Measurements from ENCODE around the gene TIMM13. TPM values are rescaled to one million over a fixed set of nuclear protein-coding genes. Genes with fewer than 3 reads are reported as not detected.

The TIMM13 gene
- total and polyA plus RNA-seq, 5 donors = 69.6 to 91.2 (median 74.1) TPM

DNA sequence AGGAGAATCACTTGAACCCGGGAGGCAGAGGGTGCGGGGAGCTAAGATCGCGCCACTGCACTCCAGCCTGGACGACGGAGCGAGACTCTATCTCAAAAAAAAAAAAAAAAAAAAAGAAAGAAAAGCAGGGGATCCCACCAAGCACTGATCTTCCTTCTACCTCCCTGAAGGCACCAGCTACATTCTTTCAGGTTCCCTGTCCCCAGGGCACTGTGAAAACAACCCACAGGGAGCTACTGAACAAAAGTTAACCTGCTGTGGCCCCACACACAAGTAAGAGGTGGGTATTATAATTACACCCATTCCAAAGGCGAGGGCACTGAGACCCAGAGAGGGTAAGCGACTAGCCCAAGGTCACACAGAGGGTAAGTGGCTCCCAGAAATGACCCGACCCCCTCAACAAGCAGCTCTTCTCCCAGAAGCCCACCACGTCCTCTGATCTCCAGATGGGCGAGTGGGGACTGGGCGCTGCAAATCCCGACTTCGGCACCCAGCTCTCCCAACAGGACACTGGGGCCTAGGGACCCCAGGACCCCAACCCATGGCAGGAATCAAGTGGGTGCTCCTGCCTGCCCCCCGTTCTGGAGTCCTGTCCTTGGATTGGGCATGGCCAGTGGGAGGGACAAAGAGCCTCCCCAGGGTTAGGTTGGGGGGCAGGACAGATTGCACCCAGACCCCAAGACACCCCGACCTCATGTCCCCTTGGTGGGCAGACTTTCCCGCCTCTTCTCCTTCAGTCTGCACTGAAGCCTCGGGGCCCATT lies 27.0 kb upstream of the TIMM13 start:
- 91% methylated on average over 19 of the region's 19 CpGs for WGBS
- no peaks in the 10 kb centered on the region for H3K9me3 ChIP-seq (ENCODE audit: control insufficient read depth, low read length)
- ATAC-seq (no peak), DNase-seq (peak in 1 of 3 donors; percentile 31)
- no peak overlapping the region for H3K27ac ChIP-seq (ENCODE audit: low read length)
- H3K4me1 ChIP-seq (ENCODE audit: control insufficient read depth, insufficient read depth, low read length) = no peaks in the 10 kb centered on the region
- H3K27me3 ChIP-seq (ENCODE audit: control insufficient read depth, insufficient read depth) = no peaks in the 10 kb centered on the region
- intact Hi-C loops (cut with DNase I) = no loop called here
- H3K4me3 ChIP-seq (ENCODE audit: low read length) = no peak overlapping the region

DNA sequence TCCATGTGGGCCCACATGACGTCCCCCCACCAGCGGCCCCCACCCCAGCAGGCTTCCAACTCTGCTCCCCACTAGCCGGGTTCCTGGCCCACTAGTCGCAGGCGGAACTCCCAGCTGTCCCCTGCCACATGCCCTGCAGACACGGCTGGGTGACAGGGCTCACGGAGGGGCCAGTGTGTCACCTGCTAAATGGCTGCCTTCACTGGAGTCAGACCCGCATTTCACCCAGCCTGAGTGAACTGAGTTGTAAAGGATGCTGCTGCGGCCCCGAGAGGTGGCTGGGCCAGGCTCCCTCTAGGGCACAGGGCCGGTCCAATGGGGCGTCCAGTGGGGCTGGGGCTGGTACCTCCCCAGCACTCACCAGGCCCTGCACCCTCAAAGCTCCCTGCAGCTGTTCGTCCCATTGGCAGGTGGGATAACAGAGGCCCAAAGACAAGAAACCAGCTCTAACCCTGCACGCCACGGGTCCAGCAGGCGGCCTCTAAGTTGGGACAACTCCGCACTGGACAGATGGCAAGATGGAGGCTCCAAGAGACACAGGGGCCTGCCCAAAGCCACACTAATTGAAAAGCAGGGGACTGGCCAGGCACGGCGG lies 26.1 kb upstream of the TIMM13 start:
- 91% methylated on average over 19 of the region's 19 CpGs for WGBS
- Histone ChIP-seq H3K27ac (ENCODE audit: low read length) (no peak overlapping the region), H3K4me1 (ENCODE audit: control insufficient read depth, insufficient read depth, low read length) (no peaks in the 10 kb centered on the region), H3K4me3 (ENCODE audit: low read length) (no peak overlapping the region), H3K27me3 (ENCODE audit: control insufficient read depth, insufficient read depth) (no peaks in the 10 kb centered on the region), H3K9me3 (ENCODE audit: control insufficient read depth, low read length) (no peaks in the 10 kb centered on the region)
- DNase-seq (peak in 2 of 3 donors; percentile 40 to 48), ATAC-seq (no peak)
- intact Hi-C loops (cut with DNase I) = no loop called here

DNA sequence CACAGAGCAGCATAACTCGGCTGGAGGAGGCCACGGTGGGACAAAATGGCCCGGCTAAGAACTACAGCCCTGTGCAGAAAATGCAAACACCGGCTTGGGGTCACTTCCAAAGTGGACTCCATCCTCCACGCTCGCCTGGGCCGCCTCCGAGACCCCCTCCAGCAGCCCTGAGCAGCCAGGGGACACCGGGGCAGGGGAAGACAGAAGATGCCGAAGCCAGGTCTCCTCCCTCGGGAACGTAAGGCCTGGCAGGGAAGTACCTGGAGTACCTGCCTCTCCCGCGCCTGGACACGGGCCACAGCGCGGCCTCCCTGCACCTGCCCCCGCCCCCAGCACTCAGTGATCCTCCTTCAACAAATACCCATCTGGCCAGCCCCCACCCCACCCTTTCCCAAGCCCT lies 24.4 kb upstream of the TIMM13 start:
- Histone ChIP-seq H3K27ac (ENCODE audit: low read length) (no peak overlapping the region), H3K4me1 (ENCODE audit: control insufficient read depth, insufficient read depth, low read length) (no peaks in the 10 kb centered on the region), H3K4me3 (ENCODE audit: low read length) (no peak overlapping the region), H3K27me3 (ENCODE audit: control insufficient read depth, insufficient read depth) (no peaks in the 10 kb centered on the region), H3K9me3 (ENCODE audit: control insufficient read depth, low read length) (no peaks in the 10 kb centered on the region)
- ATAC-seq = no peak
- peak in 2 of 3 donors; percentile 30 to 44 for DNase-seq
- 94% methylated on average over 18 of the region's 18 CpGs for WGBS
- intact Hi-C loops (cut with DNase I) = no loop called here

DNA sequence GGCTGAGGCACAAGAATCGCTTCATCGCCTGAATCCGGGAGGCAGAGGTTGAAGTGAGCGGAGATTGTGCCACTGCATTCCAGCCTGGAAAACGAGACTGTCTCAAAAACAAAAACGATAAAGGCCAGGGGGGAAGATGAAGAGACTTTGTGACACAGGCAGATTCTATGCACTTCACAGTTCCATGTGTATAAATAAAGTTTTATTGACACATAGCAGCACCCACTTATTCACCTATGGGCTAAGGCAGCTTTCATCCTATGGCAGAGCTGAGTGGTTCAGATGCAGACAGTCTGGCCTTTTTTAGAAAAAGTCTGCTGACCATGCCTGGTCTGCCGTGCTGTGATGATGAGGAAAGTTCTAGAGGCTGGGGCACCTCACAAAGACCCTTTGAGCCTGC lies 23.8 kb upstream of the TIMM13 start:
- DNase-seq = no peak
- 91% methylated on average over 7 of the region's 7 CpGs for WGBS

DNA sequence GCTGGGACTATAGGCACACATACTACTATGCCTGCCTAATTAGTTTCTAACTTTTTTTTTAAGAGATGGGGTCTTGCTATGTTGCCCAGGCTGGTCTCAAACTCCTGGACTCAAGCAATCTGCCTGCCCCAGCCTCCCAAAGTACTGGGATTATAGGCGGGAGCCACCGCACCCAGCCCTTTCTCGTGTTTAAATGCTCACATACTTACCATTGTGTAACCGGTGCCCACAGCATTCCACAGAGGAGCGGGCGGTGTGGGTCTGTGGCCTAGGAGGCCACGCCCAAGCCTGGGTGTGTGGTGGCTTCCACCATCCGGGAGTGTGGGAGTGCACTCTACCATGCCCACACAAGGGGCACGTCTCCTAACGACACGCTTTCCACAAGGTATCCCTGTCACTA lies 21.6 kb upstream of the TIMM13 start:
- no peak overlapping the region for H3K4me3 ChIP-seq (ENCODE audit: low read length)
- no peaks in the 10 kb centered on the region for H3K27me3 ChIP-seq (ENCODE audit: control insufficient read depth, insufficient read depth)
- no peak overlapping the region for H3K27ac ChIP-seq (ENCODE audit: low read length)
- intact Hi-C loops (cut with DNase I) = no loop called here
- H3K4me1 ChIP-seq (ENCODE audit: control insufficient read depth, insufficient read depth, low read length) = no peaks in the 10 kb centered on the region
- DNase-seq = no peak
- no peaks in the 10 kb centered on the region for H3K9me3 ChIP-seq (ENCODE audit: control insufficient read depth, low read length)
- WGBS = 97% methylated on average over 11 of the region's 11 CpGs
- no peak for ATAC-seq

More for the DNA sequence above, 23.8 kb upstream of the TIMM13 start:
- Histone ChIP-seq H3K27me3 (ENCODE audit: control insufficient read depth, insufficient read depth) (no peaks in the 10 kb centered on the region), H3K4me3 (ENCODE audit: low read length) (no peak overlapping the region), H3K4me1 (ENCODE audit: control insufficient read depth, insufficient read depth, low read length) (no peaks in the 10 kb centered on the region), H3K27ac (ENCODE audit: low read length) (no peak overlapping the region), H3K9me3 (ENCODE audit: control insufficient read depth, low read length) (no peaks in the 10 kb centered on the region)
- intact Hi-C loops (cut with DNase I) = no loop called here
- ATAC-seq = no peak

DNA sequence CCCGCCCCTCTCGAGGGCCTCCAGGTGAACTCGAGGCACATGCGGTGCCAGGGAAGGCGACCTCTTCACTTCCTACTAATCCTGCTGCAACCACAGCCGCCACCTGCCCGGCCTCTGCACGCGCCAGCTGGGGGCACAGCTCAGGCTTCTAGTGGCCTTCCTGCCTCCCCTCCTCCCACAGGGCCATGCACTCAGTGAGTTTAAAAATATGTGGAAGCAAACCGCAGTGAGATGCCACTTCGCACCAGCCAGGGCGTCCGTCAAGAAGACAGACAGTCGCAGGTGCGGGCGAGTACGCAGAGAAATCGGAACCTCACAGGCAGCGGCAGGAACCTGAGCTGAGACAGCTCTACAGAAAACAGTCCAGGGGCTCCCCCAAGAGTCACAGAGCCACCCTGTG lies 19.0 kb upstream of the TIMM13 start:
- Histone ChIP-seq H3K27ac (ENCODE audit: low read length) (no peak overlapping the region), H3K4me1 (ENCODE audit: control insufficient read depth, insufficient read depth, low read length) (no peaks in the 10 kb centered on the region), H3K9me3 (ENCODE audit: control insufficient read depth, low read length) (no peaks in the 10 kb centered on the region), H3K27me3 (ENCODE audit: control insufficient read depth, insufficient read depth) (no peaks in the 10 kb centered on the region), H3K4me3 (ENCODE audit: low read length) (no peak overlapping the region)
- DNase-seq = peak in 1 of 3 donors; percentile 47
- intact Hi-C loops (cut with DNase I) = no loop called here
- 62% methylated on average over 19 of the region's 19 CpGs for WGBS
- no peak for ATAC-seq

DNA sequence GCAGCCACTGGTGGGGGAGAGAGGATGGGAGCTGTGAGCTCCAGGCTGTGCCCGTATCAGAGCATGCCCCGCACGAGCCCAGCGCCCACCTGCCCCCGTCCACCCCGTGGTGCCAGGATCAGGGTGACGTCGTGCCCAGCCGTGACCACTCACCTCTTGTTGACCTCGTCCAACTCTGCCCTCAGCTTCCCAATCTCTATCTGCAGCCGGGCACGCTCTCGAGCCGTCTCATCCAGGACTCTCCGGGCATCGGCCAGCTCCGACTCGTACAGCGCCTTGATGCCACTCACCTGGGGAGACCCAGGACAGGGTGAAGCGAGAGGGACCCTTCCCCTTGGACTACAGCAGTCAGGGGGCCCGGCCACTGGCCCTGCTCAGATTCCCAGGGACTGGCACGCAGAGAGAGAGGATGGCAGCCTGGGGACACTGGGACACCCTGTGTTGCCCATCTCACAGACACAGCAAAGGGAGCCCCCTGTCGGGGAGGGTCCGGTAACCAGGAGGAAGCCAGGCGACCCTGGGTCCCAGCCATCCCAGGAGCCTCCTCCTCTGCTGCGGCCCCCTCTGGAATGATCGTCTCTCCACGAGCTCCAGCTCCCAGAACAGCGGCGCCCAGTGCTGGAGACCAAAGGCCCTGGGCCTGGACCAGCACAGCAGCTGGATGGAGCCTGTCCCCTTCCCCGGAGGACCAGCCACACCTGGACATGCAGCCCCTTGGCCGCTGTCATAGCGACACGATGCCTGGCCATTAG lies 17.0 kb upstream of the TIMM13 start:
- H3K27ac ChIP-seq (ENCODE audit: low read length) = no peak overlapping the region
- no peaks in the 10 kb centered on the region for H3K9me3 ChIP-seq (ENCODE audit: control insufficient read depth, low read length)
- intact Hi-C loops (cut with DNase I) = no loop called here
- ATAC-seq (no peak), DNase-seq (peak in 2 of 3 donors; percentile 48 to 54)
- H3K4me3 ChIP-seq (ENCODE audit: low read length) = no peak overlapping the region
- H3K4me1 ChIP-seq (ENCODE audit: control insufficient read depth, insufficient read depth, low read length) = no peaks in the 10 kb centered on the region
- H3K27me3 ChIP-seq (ENCODE audit: control insufficient read depth, insufficient read depth) = no peaks in the 10 kb centered on the region
- WGBS = 93% methylated on average over 34 of the region's 34 CpGs

DNA sequence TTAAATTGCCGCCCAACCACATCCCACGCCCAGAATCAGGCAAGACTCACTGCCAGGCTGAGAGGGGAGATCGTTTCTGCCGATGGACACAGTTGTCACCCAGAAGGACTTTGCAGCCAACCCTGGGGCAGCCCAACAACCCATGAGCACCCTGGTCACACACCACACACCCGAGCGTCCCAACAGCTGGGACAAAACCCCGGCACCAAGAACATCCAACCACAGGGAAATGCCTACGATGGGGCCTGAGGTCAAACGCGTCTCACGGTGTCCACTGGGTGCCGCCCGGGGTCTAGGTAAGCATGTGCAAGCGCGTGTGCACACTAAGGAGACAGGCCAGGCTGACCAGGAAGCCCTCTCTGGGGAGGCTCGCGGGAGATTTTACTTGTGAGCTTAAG lies 16.4 kb upstream of the TIMM13 start:
- WGBS = 87% methylated on average over 17 of the region's 17 CpGs
- Histone ChIP-seq H3K4me3 (ENCODE audit: low read length) (no peak overlapping the region), H3K27me3 (ENCODE audit: control insufficient read depth, insufficient read depth) (no peaks in the 10 kb centered on the region), H3K27ac (ENCODE audit: low read length) (no peak overlapping the region), H3K9me3 (ENCODE audit: control insufficient read depth, low read length) (no peaks in the 10 kb centered on the region), H3K4me1 (ENCODE audit: control insufficient read depth, insufficient read depth, low read length) (no peaks in the 10 kb centered on the region)
- intact Hi-C loops (cut with DNase I) = no loop called here
- DNase-seq (peak in 1 of 3 donors; percentile 35), ATAC-seq (no peak)

DNA sequence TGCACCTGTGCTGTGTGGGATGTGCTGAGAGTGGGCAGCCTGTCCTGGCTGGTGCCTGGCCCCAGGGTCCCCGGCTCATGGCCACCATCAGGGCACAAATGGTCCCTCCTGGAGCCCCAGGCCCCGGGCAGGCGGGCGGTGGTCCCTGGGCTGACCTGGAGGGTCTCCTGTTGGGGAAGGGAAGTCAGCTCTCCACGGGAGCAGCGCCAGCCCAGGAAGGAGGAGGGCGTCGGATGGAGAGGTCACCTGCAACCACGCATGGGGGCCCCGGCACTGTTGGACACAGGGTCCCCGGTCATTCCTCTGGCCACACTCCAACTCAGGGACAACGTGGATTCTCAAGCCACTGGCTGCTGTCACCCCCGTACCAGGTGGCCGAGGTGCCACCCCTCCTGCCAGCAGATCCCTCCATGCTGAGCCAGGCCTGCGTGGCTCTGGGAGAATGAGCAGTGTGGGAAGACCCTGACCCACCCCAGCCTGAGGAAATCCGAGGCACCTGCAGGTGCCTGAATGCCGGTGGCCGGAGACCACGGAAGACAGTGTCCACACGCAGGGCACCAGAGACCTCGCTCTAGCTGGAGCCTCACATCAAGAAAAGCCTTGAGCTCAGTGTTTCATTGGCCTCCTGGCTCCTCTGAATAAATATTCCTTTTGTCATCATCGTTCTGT lies 15.9 kb upstream of the TIMM13 start:
- H3K27me3 ChIP-seq (ENCODE audit: control insufficient read depth, insufficient read depth) = no peaks in the 10 kb centered on the region
- no peak overlapping the region for H3K4me3 ChIP-seq (ENCODE audit: low read length)
- H3K27ac ChIP-seq (ENCODE audit: low read length) = no peak overlapping the region
- H3K9me3 ChIP-seq (ENCODE audit: control insufficient read depth, low read length) = no peaks in the 10 kb centered on the region
- intact Hi-C loops (cut with DNase I) = no loop called here
- ATAC-seq (no peak), DNase-seq (peak in 2 of 3 donors; percentile 51)
- WGBS = 91% methylated on average over 22 of the region's 22 CpGs
- no peaks in the 10 kb centered on the region for H3K4me1 ChIP-seq (ENCODE audit: control insufficient read depth, insufficient read depth, low read length)

DNA sequence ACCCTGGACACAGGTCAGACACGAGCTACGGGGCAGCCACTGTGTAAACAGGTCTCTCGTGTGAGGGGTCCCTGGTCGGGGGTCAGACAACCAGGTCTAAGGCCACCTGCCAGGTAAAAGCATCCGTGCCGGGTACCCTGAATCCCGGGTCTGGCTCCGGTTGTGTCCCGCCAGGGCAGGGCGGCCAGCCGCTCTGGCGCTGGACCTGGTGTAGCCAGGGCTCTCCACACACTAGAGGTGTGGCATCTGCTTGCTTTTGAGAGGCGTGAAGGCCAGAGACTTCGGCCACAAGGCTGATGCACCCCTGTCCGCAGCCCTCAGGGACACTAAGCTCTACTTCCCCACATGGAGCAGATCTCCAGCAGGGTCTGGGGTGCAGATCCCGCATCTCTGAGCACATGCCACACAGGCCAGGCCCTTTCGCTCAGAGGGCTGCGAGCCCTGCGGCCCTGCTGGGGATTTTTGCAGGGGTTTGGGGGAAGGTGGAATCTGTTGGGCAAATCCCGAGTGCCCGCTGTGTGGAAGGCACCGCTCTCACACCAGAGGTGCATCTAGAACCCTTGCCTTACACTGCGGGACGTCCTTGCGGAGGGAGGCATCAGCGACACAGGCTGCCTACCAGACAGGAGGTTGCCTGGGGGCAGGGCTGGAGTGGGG lies 13.8 kb upstream of the TIMM13 start:
- Histone ChIP-seq H3K27ac (ENCODE audit: low read length) (no peak overlapping the region), H3K4me1 (ENCODE audit: control insufficient read depth, insufficient read depth, low read length) (no peaks in the 10 kb centered on the region), H3K4me3 (ENCODE audit: low read length) (no peak overlapping the region), H3K27me3 (ENCODE audit: control insufficient read depth, insufficient read depth) (no peaks in the 10 kb centered on the region), H3K9me3 (ENCODE audit: control insufficient read depth, low read length) (no peaks in the 10 kb centered on the region)
- DNase-seq (peak in 2 of 3 donors; percentile 37 to 46), ATAC-seq (no peak)
- WGBS = 97% methylated on average over 26 of the region's 26 CpGs
- intact Hi-C loops (cut with DNase I) = no loop called here

All from right cardiac atrium (tissue), 5 donors.